ENCODE results near the gene A2ML1.
"Not testable (repeated sequence)": the region's sequence is repeated elsewhere in the genome, so short reads cannot be mapped to it uniquely, and the experiment has no call there.

The A2ML1 gene

GRCh38 chr12:8817856-8818255 is 4.6 kb upstream of the A2ML1 start:
- no peak for DNase-seq (ENCODE audit: low read depth in 2 of 2)

DNA sequence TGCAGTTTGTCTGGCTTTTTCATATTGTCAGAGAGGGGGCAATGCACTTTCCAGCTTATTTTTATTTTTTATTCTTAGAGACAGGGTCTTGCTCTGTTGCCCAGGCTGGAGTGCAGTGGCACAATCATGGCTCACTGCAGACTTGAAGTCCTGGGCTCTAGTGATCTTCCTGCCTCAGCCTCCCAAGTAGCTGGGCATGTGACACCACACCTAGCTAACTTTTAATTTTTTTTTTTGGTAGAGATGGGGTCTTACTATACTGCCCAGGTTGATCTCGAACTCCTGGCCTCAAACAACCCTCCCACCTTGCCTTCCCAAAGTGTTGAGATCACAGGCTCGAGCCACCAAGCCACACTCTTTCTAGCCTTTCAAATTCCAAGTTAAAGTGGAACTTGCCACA is 3.9 kb upstream of the A2ML1 start:
- no peak for DNase-seq (ENCODE audit: low read depth in 2 of 2)

- DNase-seq (ENCODE audit: low read depth in 2 of 2) = no peak
These were observed 2.8 kb upstream of the A2ML1 start for GRCh38 chr12:8819666-8819980.

DNA sequence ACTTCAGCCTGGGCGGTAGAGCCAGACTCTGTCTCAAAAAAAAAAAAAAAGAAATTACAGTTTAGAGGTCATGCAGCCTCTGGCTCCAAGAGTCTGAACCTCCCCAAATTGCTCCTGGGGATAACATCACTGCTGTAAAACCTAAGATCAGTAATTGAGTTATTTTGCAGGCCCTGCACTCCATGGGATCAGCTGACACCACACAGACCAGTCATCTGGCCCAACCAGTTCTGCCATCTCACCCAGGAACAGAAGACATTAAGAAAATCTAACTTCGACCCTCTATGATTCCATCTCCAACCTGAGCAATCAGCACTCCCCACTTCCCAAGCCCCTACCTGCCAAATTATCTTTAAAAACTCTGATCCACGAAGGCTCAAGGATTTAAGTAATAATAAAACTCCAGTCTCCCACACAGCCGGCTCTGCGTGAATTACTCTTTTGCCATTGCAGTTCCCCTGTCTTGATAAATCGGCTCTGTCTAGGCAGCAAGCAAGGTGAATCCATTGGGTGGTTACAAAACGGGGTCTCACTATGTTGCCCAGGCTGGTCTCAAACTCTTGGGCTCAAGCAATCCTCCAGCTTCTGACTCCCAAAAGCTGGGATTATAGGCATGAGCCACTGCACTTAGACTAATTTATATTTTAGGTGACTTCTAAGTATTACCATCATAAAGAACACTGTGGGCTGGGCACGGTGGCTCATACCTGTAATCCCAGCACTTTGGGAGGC is 1.6 kb upstream of the A2ML1 start:
- DNase-seq (ENCODE audit: low read depth in 2 of 2) = not testable (repeated sequence)

DNA sequence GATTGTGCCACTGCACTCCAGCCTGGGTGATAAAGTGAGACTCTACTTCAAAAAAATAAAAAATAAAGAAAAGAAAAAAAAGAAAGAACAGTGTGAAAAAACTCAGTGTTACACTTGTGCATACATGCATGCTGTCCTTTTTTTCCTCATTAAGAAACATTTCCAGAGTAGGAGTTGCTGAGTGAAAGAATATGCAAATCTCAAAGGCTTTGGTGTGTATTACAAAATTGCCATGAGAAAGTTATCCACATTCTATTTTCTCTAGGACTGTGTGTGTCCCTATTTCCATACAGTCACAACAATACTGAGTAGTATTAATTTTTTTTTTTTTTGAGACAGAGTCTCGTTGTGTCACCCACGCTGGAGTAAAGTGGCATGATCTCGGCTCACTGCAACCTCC is 830 bp upstream of the A2ML1 start:
- DNase-seq (ENCODE audit: low read depth in 2 of 2) = no peak

GRCh38 chr12:8823565-8824300 is 1.3 kb downstream of the A2ML1 start:
- no peak for DNase-seq (ENCODE audit: low read depth in 2 of 2)

GRCh38 chr12:8827551-8828256 is 5.3 kb downstream of the A2ML1 start:
- no peak for DNase-seq (ENCODE audit: low read depth in 2 of 2)

- no peak for DNase-seq (ENCODE audit: low read depth in 2 of 2)
These were observed 6.1 kb downstream of the A2ML1 start for GRCh38 chr12:8828257-8829124.

GRCh38 chr12:8829125-8829518 is 6.7 kb downstream of the A2ML1 start:
- DNase-seq (ENCODE audit: low read depth in 2 of 2) = no peak

DNA sequence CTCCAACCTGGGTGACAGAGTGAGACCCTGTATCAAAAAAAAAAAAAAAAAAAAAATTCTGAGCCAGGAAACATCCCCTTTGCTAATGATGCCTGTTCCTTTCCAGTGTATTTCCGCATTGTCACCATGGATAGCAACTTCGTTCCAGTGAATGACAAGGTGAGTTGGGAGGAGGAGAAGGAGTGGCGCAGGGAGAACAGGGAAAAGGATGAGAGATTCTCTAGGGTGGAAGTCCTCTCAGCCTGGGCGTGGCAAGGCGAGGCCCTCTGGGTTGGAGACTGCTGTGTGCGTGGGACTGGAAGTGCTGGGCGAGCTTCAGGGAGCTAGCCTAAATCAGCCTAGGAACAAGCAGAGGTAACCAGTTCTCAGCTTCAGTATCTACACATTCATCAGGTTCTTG is 7.2 kb downstream of the A2ML1 start:
- DNase-seq (ENCODE audit: low read depth in 2 of 2) = no peak

DNA sequence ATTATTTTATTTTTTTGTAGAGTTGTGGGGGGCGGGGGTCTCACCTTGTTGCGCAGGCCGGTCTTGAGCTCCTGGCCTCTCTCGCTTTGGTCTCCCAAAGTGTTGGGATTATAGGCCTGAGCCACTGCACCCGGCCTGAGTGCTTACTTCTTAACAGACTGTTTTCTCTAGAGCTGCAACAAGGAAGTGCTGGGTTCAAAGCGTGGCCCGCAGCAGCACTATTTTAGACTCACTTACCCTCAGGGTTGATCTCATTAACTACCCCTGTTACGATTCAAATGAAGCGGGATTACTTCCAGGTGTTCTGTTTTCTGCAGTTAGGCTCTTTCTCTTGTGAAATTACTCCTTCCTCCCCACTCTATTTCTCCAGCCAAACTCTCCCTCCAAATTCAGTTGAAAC is 8.7 kb downstream of the A2ML1 start:
- no peak for DNase-seq (ENCODE audit: low read depth in 2 of 2)

DNA sequence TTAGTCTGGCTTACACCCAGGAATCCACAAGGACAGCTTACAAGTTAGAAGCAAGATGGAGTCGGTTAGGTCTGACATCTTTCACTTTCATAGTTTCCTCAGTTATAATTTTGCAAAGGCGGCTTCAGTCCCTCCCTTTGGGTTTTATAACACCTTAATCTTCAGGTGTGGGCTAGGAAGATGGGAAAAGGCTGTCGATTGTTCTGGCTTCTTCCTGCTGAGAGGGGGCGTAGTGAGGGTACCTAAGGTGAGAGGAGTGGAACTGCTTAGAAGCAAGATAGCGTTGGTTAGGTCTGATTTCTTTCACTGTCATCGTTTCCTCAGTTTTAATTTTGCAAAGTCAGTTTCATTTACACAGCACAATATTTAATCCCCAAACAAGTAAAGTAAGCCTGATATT is 10.1 kb downstream of the A2ML1 start:
- no peak for DNase-seq (ENCODE audit: low read depth in 2 of 2)

GRCh38 chr12:8834230-8834629 is 11.8 kb downstream of the A2ML1 start:
- DNase-seq (ENCODE audit: low read depth in 2 of 2) = no peak

- DNase-seq (ENCODE audit: low read depth in 2 of 2) = no peak
These were observed 14.9 kb downstream of the A2ML1 start for GRCh38 chr12:8837291-8837690.

DNA sequence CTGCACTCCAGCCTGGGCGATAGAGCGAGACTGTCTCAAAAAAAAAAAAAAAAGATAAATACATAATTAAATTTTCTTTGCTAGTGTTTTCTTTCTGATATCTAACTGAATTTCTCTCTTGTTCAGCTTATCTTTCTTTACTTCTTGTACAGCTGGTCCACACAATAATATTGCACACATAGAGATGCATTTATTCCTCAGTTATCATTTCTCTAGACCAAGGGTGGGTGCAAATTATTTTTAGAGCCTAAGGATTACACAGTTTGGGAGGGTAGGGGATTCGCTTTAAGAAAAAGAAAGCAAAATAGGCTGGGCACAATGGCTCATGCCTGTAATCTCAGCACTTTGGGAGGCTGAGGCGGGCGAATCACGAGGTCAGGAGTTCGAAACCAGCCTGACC is 17.9 kb downstream of the A2ML1 start:
- DNase-seq (ENCODE audit: low read depth in 2 of 2) = no peak

DNA sequence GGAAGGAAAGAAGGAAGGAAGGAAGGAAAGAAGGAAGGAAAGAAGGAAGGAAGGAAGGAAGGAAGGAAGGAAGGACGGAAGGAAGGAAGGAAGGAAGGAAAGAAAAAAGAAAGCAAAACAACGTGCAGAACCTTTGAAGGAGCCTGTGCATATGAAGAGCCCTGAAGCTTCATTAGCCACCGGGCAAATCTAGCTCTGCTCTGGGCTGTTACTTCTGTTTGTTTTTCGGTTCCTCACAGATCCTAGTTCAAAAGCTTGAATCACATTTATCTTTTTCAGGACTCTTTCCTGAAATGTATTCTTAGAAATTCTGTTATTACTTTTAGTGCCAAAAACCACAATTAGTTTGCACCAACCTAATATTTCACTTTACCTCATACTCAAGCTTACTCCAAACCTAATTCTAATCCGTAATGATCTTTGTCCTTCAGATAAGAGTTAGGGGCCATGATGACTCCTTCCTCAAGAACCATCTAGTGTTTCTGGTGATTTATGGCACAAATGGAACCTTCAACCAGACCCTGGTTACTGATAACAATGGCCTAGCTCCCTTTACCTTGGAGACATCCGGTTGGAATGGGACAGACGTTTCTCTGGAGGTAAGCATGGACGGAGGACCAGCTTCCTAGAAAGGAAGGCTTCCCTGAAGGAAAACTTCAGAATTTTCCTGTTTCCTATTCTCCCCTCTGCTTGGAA is 18.7 kb downstream of the A2ML1 start:
- no peak for DNase-seq (ENCODE audit: low read depth in 2 of 2)

DNA sequence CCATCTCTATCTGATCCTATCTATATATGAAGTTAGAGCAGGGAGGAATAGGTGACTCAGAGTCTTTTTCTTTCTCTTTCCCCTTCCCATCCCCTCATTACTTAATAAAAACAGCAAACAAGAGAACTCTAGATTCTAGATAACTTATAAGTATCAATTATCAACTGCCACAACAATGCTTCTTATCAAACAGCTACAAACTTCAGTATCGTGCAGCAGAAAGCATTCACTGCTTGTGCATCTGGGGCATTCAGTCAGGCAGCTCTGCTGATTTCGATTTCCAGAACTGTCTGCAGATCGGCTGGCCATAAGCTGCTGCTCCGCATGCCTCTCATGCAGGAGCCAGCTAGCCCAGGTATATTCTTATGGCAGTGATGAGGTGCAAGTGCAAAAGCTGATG is 19.4 kb downstream of the A2ML1 start:
- DNase-seq (ENCODE audit: low read depth in 2 of 2) = no peak

DNA sequence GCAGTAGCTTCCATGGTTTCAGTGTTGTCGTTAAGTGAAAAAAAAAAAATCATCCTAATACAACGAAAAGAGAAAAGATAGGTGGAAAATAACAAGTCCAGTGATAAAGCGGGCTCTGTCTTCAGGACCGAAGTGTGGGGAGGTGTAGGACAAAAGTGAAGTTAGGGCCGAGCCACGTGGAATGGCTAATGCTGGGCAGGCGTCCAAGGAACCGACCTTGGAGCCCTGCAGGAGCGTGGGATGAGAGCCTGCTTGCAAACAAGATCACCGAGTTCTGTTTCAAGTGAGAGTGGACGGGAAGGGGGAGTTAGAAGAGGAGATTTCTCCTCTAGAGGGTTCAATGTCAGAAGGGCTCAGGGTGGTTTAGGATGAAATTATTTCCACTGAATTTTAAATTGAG is 22.2 kb downstream of the A2ML1 start:
- no peak for DNase-seq (ENCODE audit: low read depth in 2 of 2)

- no peak for DNase-seq (ENCODE audit: low read depth in 2 of 2)
These were observed 23.9 kb downstream of the A2ML1 start for GRCh38 chr12:8846305-8846704.

DNA sequence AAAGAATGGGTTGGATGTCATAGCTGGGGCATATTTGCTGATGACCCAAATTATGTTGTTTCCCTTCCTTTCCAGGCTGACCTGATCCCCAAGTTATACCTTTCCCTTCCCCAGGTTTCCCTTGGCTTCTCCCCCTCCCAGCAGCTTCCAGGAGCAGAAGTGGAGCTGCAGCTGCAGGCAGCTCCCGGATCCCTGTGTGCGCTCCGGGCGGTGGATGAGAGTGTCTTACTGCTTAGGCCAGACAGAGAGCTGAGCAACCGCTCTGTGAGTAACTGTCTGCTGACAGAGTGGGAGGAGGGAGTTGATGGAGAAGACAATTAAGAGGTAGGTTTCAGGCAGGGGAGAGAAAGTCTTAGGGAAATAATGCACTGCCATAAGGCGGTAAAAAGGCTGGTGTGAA is 25.0 kb downstream of the A2ML1 start:
- no peak for DNase-seq (ENCODE audit: low read depth in 2 of 2)

- no peak for DNase-seq (ENCODE audit: low read depth in 2 of 2)
These were observed 27.5 kb downstream of the A2ML1 start for GRCh38 chr12:8849876-8850275.

DNA sequence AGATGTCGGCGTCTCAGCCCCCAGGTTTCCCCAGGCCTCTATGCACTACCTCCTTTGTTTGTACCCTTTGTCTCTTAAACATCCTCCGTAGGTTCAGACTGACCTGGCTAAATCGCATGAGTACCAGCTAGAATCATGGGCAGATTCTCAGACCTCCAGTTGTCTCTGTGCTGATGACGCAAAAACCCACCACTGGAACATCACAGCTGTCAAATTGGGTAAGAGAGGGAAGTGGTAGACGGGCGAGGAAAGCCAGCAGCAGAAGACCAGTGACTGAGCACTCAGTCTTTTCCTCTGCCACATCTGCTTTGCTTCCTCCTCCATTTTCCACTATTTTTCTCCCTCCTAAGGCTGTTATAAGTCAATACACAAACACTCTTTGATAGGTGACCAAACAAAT is 29.7 kb downstream of the A2ML1 start:
- no peak for DNase-seq (ENCODE audit: low read depth in 2 of 2)

All from stimulated activated CD8-positive, alpha-beta memory T cell treated with anti-CD3 and anti-CD28 coated beads, Interleukin-15, amount 100 ng/mL, for 48 hours (primary cell).